Stimulated activated CD4-positive, alpha-beta T cell treated with anti-CD3 and anti-CD28 coated beads, Interleukin-1b, Interleukin-23, amount 100 ng/mL, for 4 hours (primary cell): ENCODE measurements around the gene EXOC6.

Source experiments
- DNase-seq, 2 donors: peaks; one replicate each; pipeline ENCODE4 v3.0.0-alpha.2; 2020; ENCODE audit warnings: low read depth in 2 of 2

Gene EXOC6

GRCh38 chr10:93064874-93065660 is 216.7 kb downstream of the EXOC6 start:
- DNase-seq: no peak

GRCh38 chr10:93065675-93066543 is 217.6 kb downstream of the EXOC6 start:
- DNase-seq: no peak

- DNase-seq: no peak
These were observed 218.2 kb downstream of the EXOC6 start for GRCh38 chr10:93066544-93066913.

- DNase-seq: no peak
These were observed 219.4 kb downstream of the EXOC6 start for GRCh38 chr10:93067443-93068365.

GRCh38 chr10:93068411-93069244 is 220.3 kb downstream of the EXOC6 start:
- DNase-seq: no peak

GRCh38 chr10:93069245-93069561 is 220.9 kb downstream of the EXOC6 start:
- DNase-seq: no peak

GRCh38 chr10:93070378-93071176 is 222.3 kb downstream of the EXOC6 start:
- no peak for DNase-seq

GRCh38 chr10:93071177-93071472 is 222.8 kb downstream of the EXOC6 start:
- DNase-seq: no peak

- no peak for DNase-seq
These were observed 223.4 kb downstream of the EXOC6 start for GRCh38 chr10:93071674-93072224.

- DNase-seq: no peak
These were observed 223.9 kb downstream of the EXOC6 start for GRCh38 chr10:93072225-93072712.

- DNase-seq: no peak
These were observed 224.6 kb downstream of the EXOC6 start for GRCh38 chr10:93072713-93073538.

GRCh38 chr10:93073539-93074146 is 225.3 kb downstream of the EXOC6 start, which contains the start of gene CYP26A1:
Gene CYP26A1 (plus strand): TSS chr10:93073893. CDS start chr10:93073935, 42 bp downstream.
- no peak for DNase-seq

GRCh38 chr10:93074147-93074596 is 225.9 kb downstream of the EXOC6 start:
- DNase-seq: no peak

GRCh38 chr10:93074597-93075368 is 226.5 kb downstream of the EXOC6 start:
- no peak for DNase-seq

GRCh38 chr10:93075369-93076221 is 227.3 kb downstream of the EXOC6 start:
- no peak for DNase-seq

- no peak for DNase-seq
These were observed 228.6 kb downstream of the EXOC6 start for GRCh38 chr10:93076871-93077270.

- no peak for DNase-seq
These were observed 229.6 kb downstream of the EXOC6 start for GRCh38 chr10:93077860-93078337.
